ENCODE results near the gene AANAT.

DNA sequence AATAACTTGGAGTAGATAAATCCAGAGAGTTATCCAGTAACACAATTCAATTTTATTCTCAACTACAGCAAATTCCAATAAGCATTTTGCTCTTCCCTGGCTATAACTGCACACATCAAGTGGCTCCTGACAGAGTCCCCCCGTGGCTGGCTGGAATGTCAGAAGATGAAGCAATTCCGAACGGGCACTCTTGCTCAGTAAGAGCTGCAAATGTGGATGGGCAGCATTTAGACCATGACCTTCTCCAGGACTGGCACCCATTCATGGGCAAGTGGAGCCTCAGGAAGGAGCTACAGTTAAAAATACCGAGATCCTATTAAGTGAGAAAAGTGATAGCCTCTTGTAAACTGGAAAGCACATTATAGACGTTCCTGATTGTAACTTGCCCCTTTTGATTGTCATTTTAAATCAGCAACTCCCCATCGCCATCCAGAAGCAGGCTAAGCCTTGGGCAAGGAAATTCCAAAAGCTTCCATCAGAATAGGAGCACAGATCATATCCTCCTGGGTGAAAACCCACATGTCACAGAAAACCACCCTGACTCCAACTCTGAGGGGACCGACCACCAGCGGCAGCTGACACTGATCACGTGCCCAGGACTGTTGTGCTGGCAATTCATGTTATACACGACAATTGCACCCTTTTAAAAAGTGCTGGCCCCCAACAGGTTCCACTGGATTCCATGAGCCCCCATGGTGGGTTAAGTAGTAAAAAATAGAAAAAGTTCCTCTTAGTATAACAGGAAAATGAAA is 21.5 kb upstream of the AANAT start:
- TF ChIP-seq, protein P1, sequence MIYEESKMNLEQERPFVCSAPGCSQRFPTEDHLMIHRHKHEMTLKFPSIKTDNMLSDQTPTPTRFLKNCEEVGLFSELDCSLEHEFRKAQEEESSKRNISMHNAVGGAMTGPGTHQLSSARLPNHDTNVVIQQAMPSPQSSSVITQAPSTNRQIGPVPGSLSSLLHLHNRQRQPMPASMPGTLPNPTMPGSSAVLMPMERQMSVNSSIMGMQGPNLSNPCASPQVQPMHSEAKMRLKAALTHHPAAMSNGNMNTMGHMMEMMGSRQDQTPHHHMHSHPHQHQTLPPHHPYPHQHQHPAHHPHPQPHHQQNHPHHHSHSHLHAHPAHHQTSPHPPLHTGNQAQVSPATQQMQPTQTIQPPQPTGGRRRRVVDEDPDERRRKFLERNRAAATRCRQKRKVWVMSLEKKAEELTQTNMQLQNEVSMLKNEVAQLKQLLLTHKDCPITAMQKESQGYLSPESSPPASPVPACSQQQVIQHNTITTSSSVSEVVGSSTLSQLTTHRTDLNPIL (CRISPR knock-in tag; IDR thresholded peaks at IDR 0.05; ENCODE audit: low read depth) = no peak
- TF ChIP-seq, protein P2, sequence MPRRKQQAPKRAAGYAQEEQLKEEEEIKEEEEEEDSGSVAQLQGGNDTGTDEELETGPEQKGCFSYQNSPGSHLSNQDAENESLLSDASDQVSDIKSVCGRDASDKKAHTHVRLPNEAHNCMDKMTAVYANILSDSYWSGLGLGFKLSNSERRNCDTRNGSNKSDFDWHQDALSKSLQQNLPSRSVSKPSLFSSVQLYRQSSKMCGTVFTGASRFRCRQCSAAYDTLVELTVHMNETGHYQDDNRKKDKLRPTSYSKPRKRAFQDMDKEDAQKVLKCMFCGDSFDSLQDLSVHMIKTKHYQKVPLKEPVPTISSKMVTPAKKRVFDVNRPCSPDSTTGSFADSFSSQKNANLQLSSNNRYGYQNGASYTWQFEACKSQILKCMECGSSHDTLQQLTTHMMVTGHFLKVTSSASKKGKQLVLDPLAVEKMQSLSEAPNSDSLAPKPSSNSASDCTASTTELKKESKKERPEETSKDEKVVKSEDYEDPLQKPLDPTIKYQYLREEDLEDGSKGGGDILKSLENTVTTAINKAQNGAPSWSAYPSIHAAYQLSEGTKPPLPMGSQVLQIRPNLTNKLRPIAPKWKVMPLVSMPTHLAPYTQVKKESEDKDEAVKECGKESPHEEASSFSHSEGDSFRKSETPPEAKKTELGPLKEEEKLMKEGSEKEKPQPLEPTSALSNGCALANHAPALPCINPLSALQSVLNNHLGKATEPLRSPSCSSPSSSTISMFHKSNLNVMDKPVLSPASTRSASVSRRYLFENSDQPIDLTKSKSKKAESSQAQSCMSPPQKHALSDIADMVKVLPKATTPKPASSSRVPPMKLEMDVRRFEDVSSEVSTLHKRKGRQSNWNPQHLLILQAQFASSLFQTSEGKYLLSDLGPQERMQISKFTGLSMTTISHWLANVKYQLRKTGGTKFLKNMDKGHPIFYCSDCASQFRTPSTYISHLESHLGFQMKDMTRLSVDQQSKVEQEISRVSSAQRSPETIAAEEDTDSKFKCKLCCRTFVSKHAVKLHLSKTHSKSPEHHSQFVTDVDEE (CRISPR knock-in tag; IDR thresholded peaks at IDR 0.05) = no peak
- TF ChIP-seq BACH2 (CRISPR knock-in tag; IDR thresholded peaks at IDR 0.05; ENCODE audit: borderline replicate concordance) = no peak

All from SK-N-SH treated with all-trans-retinoic acid at 6 μM for 48 hours (cell line).